ENCODE results near the gene SORT1. TPM values are rescaled to one million over a fixed set of nuclear protein-coding genes. Genes with fewer than 3 reads are reported as not detected.

SORT1 gene
- total and polyA plus RNA-seq, 10 donors = 2.0 to 63.9 (median 35.0) TPM

DNA sequence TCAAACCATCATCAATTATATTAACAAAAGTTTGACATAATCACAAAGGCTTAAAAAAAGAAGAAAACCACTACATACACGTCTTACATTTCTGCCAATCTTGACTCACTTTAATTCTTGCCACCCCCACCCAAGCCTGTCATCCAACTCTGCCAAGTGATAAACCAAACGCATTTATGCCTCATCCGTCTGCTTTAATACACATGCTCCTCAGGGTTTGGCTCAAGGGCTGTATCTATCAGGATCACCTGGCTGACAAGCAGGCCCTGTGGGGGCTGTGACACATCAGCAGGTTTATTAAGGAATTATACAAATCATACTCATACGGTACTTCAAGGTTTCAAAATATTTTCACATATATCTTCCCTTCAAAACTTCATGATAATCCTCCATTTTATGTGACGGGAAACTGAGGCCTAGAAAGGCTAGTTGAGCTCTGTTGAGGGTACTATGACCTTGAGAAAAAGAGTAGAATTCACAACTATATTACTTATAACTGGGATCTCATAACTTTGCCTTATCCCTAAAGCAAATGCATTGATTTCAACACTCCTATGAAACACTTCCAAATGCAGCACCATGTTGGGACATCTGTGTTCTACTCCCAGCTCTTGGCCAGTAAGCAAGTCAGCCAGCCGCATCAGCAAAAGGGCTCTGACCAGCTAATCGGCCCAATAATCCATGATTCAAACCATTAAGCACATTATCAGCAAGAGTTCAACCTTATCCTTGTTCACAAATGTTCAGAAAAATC is 8.7 kb downstream of the SORT1 start:
- H3K4me3 ChIP-seq = no peak overlapping the region
- TF ChIP-seq, protein P1, sequence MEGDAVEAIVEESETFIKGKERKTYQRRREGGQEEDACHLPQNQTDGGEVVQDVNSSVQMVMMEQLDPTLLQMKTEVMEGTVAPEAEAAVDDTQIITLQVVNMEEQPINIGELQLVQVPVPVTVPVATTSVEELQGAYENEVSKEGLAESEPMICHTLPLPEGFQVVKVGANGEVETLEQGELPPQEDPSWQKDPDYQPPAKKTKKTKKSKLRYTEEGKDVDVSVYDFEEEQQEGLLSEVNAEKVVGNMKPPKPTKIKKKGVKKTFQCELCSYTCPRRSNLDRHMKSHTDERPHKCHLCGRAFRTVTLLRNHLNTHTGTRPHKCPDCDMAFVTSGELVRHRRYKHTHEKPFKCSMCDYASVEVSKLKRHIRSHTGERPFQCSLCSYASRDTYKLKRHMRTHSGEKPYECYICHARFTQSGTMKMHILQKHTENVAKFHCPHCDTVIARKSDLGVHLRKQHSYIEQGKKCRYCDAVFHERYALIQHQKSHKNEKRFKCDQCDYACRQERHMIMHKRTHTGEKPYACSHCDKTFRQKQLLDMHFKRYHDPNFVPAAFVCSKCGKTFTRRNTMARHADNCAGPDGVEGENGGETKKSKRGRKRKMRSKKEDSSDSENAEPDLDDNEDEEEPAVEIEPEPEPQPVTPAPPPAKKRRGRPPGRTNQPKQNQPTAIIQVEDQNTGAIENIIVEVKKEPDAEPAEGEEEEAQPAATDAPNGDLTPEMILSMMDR (IDR thresholded peaks at IDR 0.05 in 8 of 11, conservative IDR thresholded peaks at IDR 0.05 in 3 of 11) = no peak
- no peak for TF ChIP-seq POLR2A (IDR thresholded peaks at IDR 0.05)
- no peak for TF ChIP-seq POLR2AphosphoS5 (IDR thresholded peaks at IDR 0.05)
- H3K27ac ChIP-seq = peak overlapping the region in 4 of 8 donors; percentile 6 to 86 (median 82)
- intact Hi-C loops (cut with DNase I; ENCODE audit: low total_unique reads) = no loop called here
- H3K4me1 ChIP-seq = peaks cover 9 to 68% (median 36%) of the 10 kb centered on the region in 6 donors
- 69 to 85% (median 82%) methylated on average over 7 of the region's 7 CpGs for WGBS, 5 donors
- no peaks in the 10 kb centered on the region for H3K36me3 ChIP-seq
- no peaks in the 10 kb centered on the region for H3K9me3 ChIP-seq
- no peak for DNase-seq
- peaks cover 0 to 45% (median 0%) of the 10 kb centered on the region in 7 donors for H3K27me3 ChIP-seq (replicated peaks in 1 of 7)

- no peak overlapping the region for H3K27ac ChIP-seq
- peaks cover 0 to 42% (median 0%) of the 10 kb centered on the region in 7 donors for H3K27me3 ChIP-seq (replicated peaks in 1 of 7)
- 95 to 98% (median 96%) methylated on average over 5 of the region's 5 CpGs for WGBS, 5 donors
- TF ChIP-seq POLR2A (IDR thresholded peaks at IDR 0.05) = no peak
- TF ChIP-seq, protein P1 (IDR thresholded peaks at IDR 0.05 in 8 of 11, conservative IDR thresholded peaks at IDR 0.05 in 3 of 11) = no peak
- no peak for TF ChIP-seq POLR2AphosphoS5 (IDR thresholded peaks at IDR 0.05)
- intact Hi-C loops (cut with DNase I; ENCODE audit: low total_unique reads) = no loop called here
- H3K4me3 ChIP-seq = no peak overlapping the region
- H3K9me3 ChIP-seq = no peaks in the 10 kb centered on the region
- peaks cover 3 to 60% (median 30%) of the 10 kb centered on the region in 6 donors for H3K4me1 ChIP-seq
- DNase-seq = no peak
- no peaks in the 10 kb centered on the region for H3K36me3 ChIP-seq
These were observed 9.5 kb downstream of the SORT1 start for GRCh38 chr1:109388208-109388711.

DNA sequence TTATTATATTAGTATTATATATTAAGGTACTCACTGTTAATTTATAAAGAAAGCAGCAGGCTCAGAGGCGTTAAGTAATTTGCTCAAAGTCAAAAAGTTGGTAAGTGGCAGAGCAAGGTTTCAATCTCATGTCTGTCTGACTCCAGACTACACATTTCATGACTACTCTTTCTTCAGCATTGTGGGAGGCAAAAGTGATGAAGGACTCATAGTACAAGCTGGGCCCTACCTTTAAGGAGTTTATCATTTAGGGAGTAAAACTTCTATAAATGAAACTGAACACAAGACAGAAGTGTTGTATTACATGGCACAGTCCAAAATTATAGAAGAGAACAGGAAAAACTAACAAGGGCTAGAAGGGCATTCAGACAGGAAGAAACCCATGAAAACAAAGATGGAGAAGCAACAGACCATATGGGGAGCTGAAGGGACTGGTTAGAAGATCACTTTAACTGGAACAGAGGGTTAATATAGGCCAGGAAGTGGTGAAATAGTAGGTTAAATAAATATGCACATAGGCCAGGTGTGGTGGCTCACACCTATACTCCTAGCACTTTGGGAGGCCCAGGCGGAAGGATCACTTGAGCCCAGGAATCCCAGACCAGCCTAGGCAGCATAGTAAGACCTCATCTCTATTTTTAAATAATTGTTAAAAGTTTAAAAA is 11.5 kb downstream of the SORT1 start:
- intact Hi-C loops (cut with DNase I; ENCODE audit: low total_unique reads) = no loop called here
- Histone ChIP-seq H3K27ac (peak overlapping the region in 1 of 8 donors; percentile 19), H3K4me3 (no peak overlapping the region), H3K9me3 (no peaks in the 10 kb centered on the region), H3K4me1 (peaks cover 0 to 39% (median 10%) of the 10 kb centered on the region in 6 donors), H3K27me3 (replicated peaks in 1 of 7) (peaks cover 0 to 36% (median 0%) of the 10 kb centered on the region in 7 donors), H3K36me3 (no peaks in the 10 kb centered on the region)
- DNase-seq = no peak
- WGBS, 5 donors = 86 to 91% (median 91%) methylated on average over 2 of the region's 2 CpGs
- TF ChIP-seq, protein P1 (IDR thresholded peaks at IDR 0.05 in 8 of 11, conservative IDR thresholded peaks at IDR 0.05 in 3 of 11) = no peak
- TF ChIP-seq POLR2A (IDR thresholded peaks at IDR 0.05) (no peak), POLR2AphosphoS5 (IDR thresholded peaks at IDR 0.05) (no peak)

DNA sequence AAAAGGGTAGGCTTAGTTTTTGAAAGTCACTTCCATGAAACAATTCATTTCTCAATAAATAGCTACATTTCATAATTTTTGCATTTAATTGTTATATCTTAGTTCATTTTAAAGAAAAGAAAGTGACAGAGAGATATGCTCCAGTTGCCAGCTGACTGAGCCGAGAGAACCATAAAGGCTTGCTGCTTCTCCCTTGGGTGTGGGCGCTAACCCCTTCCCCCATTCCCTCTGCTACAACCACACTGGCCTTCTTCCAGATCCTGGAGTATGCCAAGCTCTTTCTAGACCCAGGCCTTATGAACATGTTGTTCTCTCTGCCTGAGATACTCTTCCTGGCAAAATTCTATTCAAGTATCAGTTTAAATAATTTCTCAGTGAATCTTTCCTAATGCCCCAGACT is 12.3 kb downstream of the SORT1 start:
- H3K4me3 ChIP-seq = no peak overlapping the region
- H3K27ac ChIP-seq = no peak overlapping the region
- 81 to 94% (median 82%) methylated on average over 2 of the region's 2 CpGs for WGBS, 5 donors
- no peak for DNase-seq
- peaks cover 0 to 36% (median 0%) of the 10 kb centered on the region in 7 donors for H3K27me3 ChIP-seq (replicated peaks in 1 of 7)
- TF ChIP-seq POLR2A (IDR thresholded peaks at IDR 0.05) (no peak), POLR2AphosphoS5 (IDR thresholded peaks at IDR 0.05) (no peak)
- TF ChIP-seq, protein P1 (IDR thresholded peaks at IDR 0.05 in 8 of 11, conservative IDR thresholded peaks at IDR 0.05 in 3 of 11) = no peak
- H3K9me3 ChIP-seq = no peaks in the 10 kb centered on the region
- H3K4me1 ChIP-seq = peaks cover 0 to 31% (median 4%) of the 10 kb centered on the region in 6 donors
- intact Hi-C loops (cut with DNase I; ENCODE audit: low total_unique reads) = no loop called here
- no peaks in the 10 kb centered on the region for H3K36me3 ChIP-seq
